ACC112 (cell line): Measurements from ENCODE around the gene IL32.

ENCODE experiments used
- H2AFZ ChIP-seq: fragments of 200-600 bp; sonication (generic); one replicate; pipeline ENCODE4 v1.6.0; 2017; ENCODE audit warnings: antibody characterized with exemption, low read length; ENCODE audit not compliant: unreplicated experiment
- H3K27ac ChIP-seq: fragments of 200-600 bp; sonication (generic); 2 replicates; pipeline ENCODE4 v1.5.1; 2014; ENCODE audit warnings: low read depth, mild to moderate bottlenecking, antibody characterized with exemption, low read length, moderate library complexity
- H3K27me3 ChIP-seq: fragments of 200-600 bp; sonication (generic); 2 replicates; pipeline ENCODE4 v1.6.1; 2014; ENCODE audit warnings: mild to moderate bottlenecking, antibody characterized with exemption, low read length, moderate library complexity, mixed read lengths; ENCODE audit not compliant: insufficient read depth
- H3K36me3 ChIP-seq: fragments of 200-600 bp; sonication (generic); 2 replicates; pipeline ENCODE4 v1.6.1; 2016; ENCODE audit warnings: mild to moderate bottlenecking, antibody characterized with exemption, low read length, moderate library complexity, mixed read lengths; ENCODE audit not compliant: insufficient read depth
- H3K4me1 ChIP-seq: fragments of 200-600 bp; sonication (generic); one replicate; pipeline ENCODE4 v1.6.1; 2016; ENCODE audit warnings: low read length, mixed read lengths; ENCODE audit not compliant: insufficient read depth, unreplicated experiment, control insufficient read depth
- H3K4me3 ChIP-seq: fragments of 200-600 bp; sonication (generic); 2 replicates; pipeline ENCODE4 v1.5.1; 2014; ENCODE audit warnings: mild to moderate bottlenecking, low read depth, low read length
- H3K79me2 ChIP-seq: fragments of 200-600 bp; sonication (generic); one replicate; pipeline ENCODE4 v1.6.0; 2016; ENCODE audit warnings: low read length; ENCODE audit not compliant: control insufficient read depth, unreplicated experiment, insufficient read depth

IL32 gene

DNA sequence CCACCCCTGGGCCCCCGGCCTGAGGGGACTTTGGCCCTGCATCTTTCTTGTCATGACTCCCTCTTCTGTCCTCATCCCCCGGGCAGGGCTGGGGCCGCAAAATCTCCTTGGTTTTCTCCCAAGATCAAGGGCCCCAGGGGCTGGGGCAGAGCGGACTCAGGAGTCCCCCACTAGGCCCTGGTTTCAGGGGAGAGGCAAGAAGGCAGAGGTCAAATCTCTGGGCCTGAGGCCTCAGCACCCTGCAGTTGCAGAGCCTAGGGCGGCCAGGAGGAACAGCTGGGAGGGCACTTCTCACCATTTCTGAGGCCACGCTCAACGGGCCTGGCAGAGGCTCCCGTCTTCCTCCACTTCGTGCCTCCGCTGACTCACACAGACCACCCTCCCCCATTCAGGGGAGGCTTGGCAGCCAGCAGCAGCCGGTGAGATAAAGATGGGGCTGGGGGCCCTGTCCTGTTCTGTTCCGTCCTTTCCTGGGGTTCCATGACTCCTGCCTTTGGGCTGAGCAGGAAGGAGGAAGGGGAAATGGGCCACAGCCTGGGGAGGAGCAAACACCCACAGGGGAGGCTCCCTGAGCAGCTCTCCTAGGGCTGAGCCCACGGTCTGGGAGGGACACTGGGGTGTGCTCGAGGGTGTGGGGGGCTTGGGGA is 21.3 kb downstream of the IL32 start:
- H3K79me2 ChIP-seq: no peaks in the 10 kb centered on the region
- no peak overlapping the region for H3K4me3 ChIP-seq
- no peaks in the 10 kb centered on the region for H3K27me3 ChIP-seq
- H2AFZ ChIP-seq: no peak overlapping the region
- H3K4me1 ChIP-seq: no peaks in the 10 kb centered on the region
- H3K36me3 ChIP-seq: no peaks in the 10 kb centered on the region
- H3K27ac ChIP-seq: no peak overlapping the region

- peaks cover 8% of the 10 kb centered on the region for H3K27me3 ChIP-seq
- H3K36me3 ChIP-seq: no peaks in the 10 kb centered on the region
- no peaks in the 10 kb centered on the region for H3K4me1 ChIP-seq
- no peak overlapping the region for H3K27ac ChIP-seq
- no peaks in the 10 kb centered on the region for H3K79me2 ChIP-seq
- H3K4me3 ChIP-seq: no peak overlapping the region
- no peak overlapping the region for H2AFZ ChIP-seq
Measured at GRCh38 chr16:3087243-3088235, 22.1 kb downstream of the IL32 start.

DNA sequence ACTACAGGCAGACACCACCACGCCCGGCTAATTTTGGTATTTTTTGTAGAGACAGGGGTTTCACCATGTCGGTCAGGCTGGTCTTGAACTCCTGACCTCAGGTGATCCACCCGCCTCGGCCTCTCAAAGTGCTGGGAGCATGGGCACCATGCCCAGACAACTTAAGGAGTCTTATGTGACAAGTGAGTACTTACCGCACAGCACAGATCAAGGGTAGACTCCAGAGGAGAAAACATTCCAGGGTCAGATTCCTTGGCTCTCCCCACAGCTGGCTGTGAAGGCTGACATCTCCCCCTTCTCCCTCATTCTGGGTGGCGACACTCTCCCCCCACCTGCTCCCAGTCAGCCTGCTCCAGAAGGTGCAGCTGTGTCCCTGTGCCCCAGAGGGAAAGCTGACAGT is 23.0 kb downstream of the IL32 start:
- H3K27ac ChIP-seq: no peak overlapping the region
- H3K4me3 ChIP-seq: no peak overlapping the region
- H3K79me2 ChIP-seq: no peaks in the 10 kb centered on the region
- H3K36me3 ChIP-seq: no peaks in the 10 kb centered on the region
- H3K27me3 ChIP-seq: peaks cover 10% of the 10 kb centered on the region
- no peak overlapping the region for H2AFZ ChIP-seq
- no peaks in the 10 kb centered on the region for H3K4me1 ChIP-seq

DNA sequence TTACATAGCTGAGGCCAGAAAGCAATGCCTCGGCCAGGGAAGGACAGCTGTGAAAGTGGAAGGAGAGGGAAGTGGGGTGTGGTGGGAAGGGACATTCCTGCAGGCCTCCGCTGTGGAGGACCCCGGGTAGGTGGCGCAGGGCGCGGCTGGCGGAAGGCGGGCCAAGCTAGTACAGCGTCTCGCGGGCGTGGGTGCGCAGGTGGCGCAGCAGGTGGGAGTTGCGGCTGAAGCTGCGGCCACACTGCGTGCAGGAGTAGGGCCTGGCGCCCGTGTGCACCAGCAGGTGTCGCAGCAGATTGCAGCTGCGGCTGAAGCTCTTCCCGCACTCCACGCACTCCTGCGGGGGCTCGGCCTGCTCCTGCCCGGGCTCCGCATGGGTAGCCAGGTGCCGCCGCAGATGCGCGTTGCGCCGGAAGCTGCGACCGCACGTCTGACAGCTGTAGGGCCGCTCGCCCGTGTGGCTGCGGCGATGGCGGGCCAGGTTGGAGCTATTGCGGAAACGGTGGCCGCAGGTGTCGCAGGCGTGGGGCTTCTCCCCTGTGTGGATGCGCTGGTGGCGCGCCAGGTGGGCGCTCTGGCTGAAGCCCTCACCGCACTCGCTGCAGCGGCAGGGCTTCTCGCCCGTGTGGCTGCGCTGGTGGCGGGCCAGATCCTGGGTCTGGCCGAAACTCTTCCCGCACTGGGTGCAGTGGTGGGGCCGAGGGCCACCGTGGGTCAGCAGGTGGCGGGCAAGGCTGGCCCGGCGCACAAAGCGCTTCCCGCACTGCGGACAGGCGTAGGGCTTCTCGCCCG is 23.7 kb downstream of the IL32 start:
- Histone ChIP-seq H3K79me2 (no peaks in the 10 kb centered on the region), H3K4me1 (no peaks in the 10 kb centered on the region), H3K27ac (no peak overlapping the region)

GRCh38 chr16:3089717-3090592 is 24.5 kb downstream of the IL32 start:
- no peaks in the 10 kb centered on the region for H3K36me3 ChIP-seq
- peaks cover 10% of the 10 kb centered on the region for H3K27me3 ChIP-seq
- H3K27ac ChIP-seq: no peak overlapping the region
- H3K4me1 ChIP-seq: no peaks in the 10 kb centered on the region
- H3K4me3 ChIP-seq: no peak overlapping the region
- no peak overlapping the region for H2AFZ ChIP-seq
- H3K79me2 ChIP-seq: no peaks in the 10 kb centered on the region

More for the DNA sequence above, 23.7 kb downstream of the IL32 start:
- peaks cover 10% of the 10 kb centered on the region for H3K27me3 ChIP-seq
- no peaks in the 10 kb centered on the region for H3K36me3 ChIP-seq
- no peak overlapping the region for H3K4me3 ChIP-seq
- H2AFZ ChIP-seq: no peak overlapping the region

- Histone ChIP-seq H3K79me2 (no peaks in the 10 kb centered on the region), H3K36me3 (no peaks in the 10 kb centered on the region), H3K4me3 (no peak overlapping the region), H3K27me3 (peaks cover 10% of the 10 kb centered on the region), H3K4me1 (no peaks in the 10 kb centered on the region), H2AFZ (no peak overlapping the region), H3K27ac (no peak overlapping the region)
Measured at GRCh38 chr16:3091551-3091950, 26.1 kb downstream of the IL32 start.

- H3K79me2 ChIP-seq: no peaks in the 10 kb centered on the region
- H3K4me1 ChIP-seq: no peaks in the 10 kb centered on the region
- H3K27me3 ChIP-seq: peaks cover 10% of the 10 kb centered on the region
- H3K36me3 ChIP-seq: no peaks in the 10 kb centered on the region
- H3K27ac ChIP-seq: no peak overlapping the region
- no peak overlapping the region for H2AFZ ChIP-seq
- H3K4me3 ChIP-seq: no peak overlapping the region
Measured at GRCh38 chr16:3092501-3092941, 27.1 kb downstream of the IL32 start.

DNA sequence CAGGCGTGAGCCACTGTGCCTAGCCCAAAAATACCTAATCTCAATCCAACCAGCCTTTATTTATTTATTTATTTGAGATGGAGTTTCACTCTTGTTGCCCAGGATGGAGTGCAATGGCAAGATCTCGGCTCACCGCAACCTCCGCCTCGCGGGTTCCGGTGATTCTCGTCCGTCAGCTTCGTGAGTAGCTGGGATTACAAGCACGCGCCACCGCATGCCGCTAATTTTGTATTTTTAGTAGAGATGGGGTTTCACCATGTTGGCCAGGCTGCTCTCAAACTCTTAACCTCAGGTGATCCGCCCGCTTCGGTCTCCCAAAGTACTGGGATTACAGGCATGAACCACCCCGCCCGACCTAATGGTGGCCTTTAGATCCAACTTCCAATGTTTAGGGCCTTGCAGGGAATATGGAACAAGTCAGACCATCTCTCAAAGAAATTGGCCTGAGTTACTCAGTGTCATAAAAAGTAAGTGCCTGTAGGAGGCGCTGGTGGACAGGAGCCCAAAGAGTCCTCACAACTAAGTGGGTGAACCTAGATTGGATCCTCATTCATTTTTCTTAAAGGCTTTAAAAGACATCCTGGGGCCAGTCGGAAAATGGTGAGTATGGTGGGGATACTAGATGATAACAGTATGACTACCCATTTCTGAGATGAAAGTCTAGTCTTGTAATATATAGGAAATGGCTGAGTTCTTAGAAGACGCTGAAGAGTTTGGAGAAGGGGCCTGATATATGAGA is 29.0 kb downstream of the IL32 start:
- Histone ChIP-seq H3K4me3 (no peak overlapping the region), H3K36me3 (no peaks in the 10 kb centered on the region), H3K27ac (no peak overlapping the region), H2AFZ (no peak overlapping the region), H3K79me2 (no peaks in the 10 kb centered on the region), H3K27me3 (peaks cover 13% of the 10 kb centered on the region), H3K4me1 (no peaks in the 10 kb centered on the region)

GRCh38 chr16:3095869-3096268 is 30.4 kb downstream of the IL32 start:
- Histone ChIP-seq H2AFZ (no peak overlapping the region), H3K4me3 (no peak overlapping the region), H3K27ac (no peak overlapping the region), H3K4me1 (peaks cover 6% of the 10 kb centered on the region), H3K27me3 (peaks cover 13% of the 10 kb centered on the region), H3K36me3 (no peaks in the 10 kb centered on the region), H3K79me2 (no peaks in the 10 kb centered on the region)
